HCEC 1CT (cell line): Measurements from ENCODE around the gene SLC12A9.
"Not testable (repeated sequence)": the region's sequence is repeated elsewhere in the genome, so short reads cannot be mapped to it uniquely, and the experiment has no call there.

ENCODE experiments used
- DNase-seq: peaks from one replicate; pipeline ENCODE4 v3.0.0-alpha.2; 2017

Gene SLC12A9

GRCh38 chr7:100899432-100899831 is 46.9 kb downstream of the SLC12A9 start:
- DNase-seq = no peak

- DNase-seq = no peak
Measured at GRCh38 chr7:100900978-100901377, 48.5 kb downstream of the SLC12A9 start.

GRCh38 chr7:100901921-100902332 is 49.4 kb downstream of the SLC12A9 start:
- no peak for DNase-seq

GRCh38 chr7:100902638-100903037 is 50.1 kb downstream of the SLC12A9 start:
- no peak for DNase-seq

GRCh38 chr7:100908512-100908911 is 56.0 kb downstream of the SLC12A9 start:
- no peak for DNase-seq

- DNase-seq = not testable (repeated sequence)
Measured at GRCh38 chr7:100910443-100910842, 57.9 kb downstream of the SLC12A9 start.

- DNase-seq = no peak
Measured at GRCh38 chr7:100911484-100911883, 59.0 kb downstream of the SLC12A9 start.

GRCh38 chr7:100914208-100914878 is 61.8 kb downstream of the SLC12A9 start:
- DNase-seq = no peak

GRCh38 chr7:100914879-100915447 is 62.5 kb downstream of the SLC12A9 start:
- DNase-seq = no peak
